Measurements from ENCODE around the gene PRKCA.

DNA sequence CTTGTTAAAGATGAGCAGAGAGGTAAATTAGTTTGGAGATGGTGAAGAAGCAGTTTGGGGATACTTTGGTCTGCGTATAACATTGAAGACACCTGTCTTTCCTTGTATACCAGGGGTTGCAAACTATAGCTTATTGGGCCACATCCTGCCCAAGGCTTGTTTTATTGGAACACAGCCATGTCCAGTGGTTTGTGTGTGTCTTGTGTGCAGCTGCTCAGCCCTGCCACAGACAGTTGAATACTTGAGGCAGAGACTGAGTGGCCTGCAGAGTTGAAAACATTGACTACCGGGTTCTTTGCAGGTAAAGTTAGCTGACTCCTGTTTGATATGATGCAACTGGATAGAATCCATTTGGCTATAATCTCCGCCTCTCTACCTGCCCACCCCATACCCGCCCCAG lies 224.4 kb downstream of the PRKCA start:
- TF ChIP-seq CTCF (conservative IDR thresholded peaks at IDR 0.05; ENCODE audit: low read depth in 2 of 2) (no peak), POLR2AphosphoS5 (IDR thresholded peaks at IDR 0.05; ENCODE audit: low read depth) (no peak), REST (IDR thresholded peaks at IDR 0.05; ENCODE audit: unreplicated experiment) (no peak), CREB1 (CRISPR knock-in tag; IDR thresholded peaks at IDR 0.05; ENCODE audit: low read depth) (no peak), EZH2 (IDR thresholded peaks at IDR 0.05; ENCODE audit: low read depth, unreplicated experiment) (no peak)
- TF ChIP-seq, protein P1, sequence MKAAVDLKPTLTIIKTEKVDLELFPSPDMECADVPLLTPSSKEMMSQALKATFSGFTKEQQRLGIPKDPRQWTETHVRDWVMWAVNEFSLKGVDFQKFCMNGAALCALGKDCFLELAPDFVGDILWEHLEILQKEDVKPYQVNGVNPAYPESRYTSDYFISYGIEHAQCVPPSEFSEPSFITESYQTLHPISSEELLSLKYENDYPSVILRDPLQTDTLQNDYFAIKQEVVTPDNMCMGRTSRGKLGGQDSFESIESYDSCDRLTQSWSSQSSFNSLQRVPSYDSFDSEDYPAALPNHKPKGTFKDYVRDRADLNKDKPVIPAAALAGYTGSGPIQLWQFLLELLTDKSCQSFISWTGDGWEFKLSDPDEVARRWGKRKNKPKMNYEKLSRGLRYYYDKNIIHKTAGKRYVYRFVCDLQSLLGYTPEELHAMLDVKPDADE (IDR thresholded peaks at IDR 0.05): no peak
